Prostate gland (tissue), 2 donors: ENCODE data around the gene ZNF358. TPM values are rescaled to one million over a fixed set of nuclear protein-coding genes. Genes with fewer than 3 reads are reported as not detected.
A peak's percentile ranks its signal among the peaks of the same experiment; 100 is the strongest.

Source experiments
- DNase-seq: peaks from one replicate; pipeline ENCODE4 v3.0.0-alpha.2; 2019; ENCODE audit warnings: low spot score
- H3K27ac ChIP-seq, 2 donors: fragments of 200-600 bp; sonication (generic); 2 replicates each; pipeline ENCODE4 v1.5.1; 2017 to 2019
- H3K27me3 ChIP-seq: fragments of 200-600 bp; sonication (generic); replicated peaks from 2 replicates; pipeline ENCODE4 v1.5.1; 2019; ENCODE audit not compliant: insufficient read depth
- H3K36me3 ChIP-seq, 2 donors: fragments of 200-600 bp; sonication (generic); 1 replicate in 1 of 2; 2 replicates in 1 of 2; pipeline versions ENCODE4 v1.5.1 to v1.8.1; 2017 to 2019
- H3K4me1 ChIP-seq: fragments of 200-600 bp; sonication (generic); replicated peaks from 2 replicates; pipeline ENCODE4 v1.5.1; 2019
- H3K4me3 ChIP-seq, 2 donors: fragments of 200-600 bp; sonication (generic); 2 replicates each; pipeline ENCODE4 v1.5.1; 2017 to 2019
- H3K9me3 ChIP-seq: fragments of 200-600 bp; sonication (generic); 2 replicates; pipeline ENCODE4 v1.5.1; 2017
- CTCF ChIP-seq, 4 experiments: fragments of 200-600 bp in 2 of 4; fragments of 450-650 bp in 2 of 4; sonication (generic) in 2 of 4; IDR thresholded peaks; 1 replicate in 3 of 4; 2 replicates in 1 of 4; pipeline ENCODE4 v1.5.1; 2016 to 2019; ENCODE audit warnings: antibody characterized with exemption in 4 of 4, mild to moderate bottlenecking in 2 of 4, moderate library complexity in 2 of 4
- POLR2A ChIP-seq: fragments of 450-650 bp; IDR thresholded peaks from one replicate; pipeline ENCODE4 v1.6.1; 2016; ENCODE audit warnings: antibody characterized with exemption, mild to moderate bottlenecking
- POLR2AphosphoS5 ChIP-seq: sonication (generic); formaldehyde crosslinking; IDR thresholded peaks from one replicate; pipeline ENCODE4 v1.6.1; 2017; ENCODE audit warnings: antibody characterized with exemption
- WGBS: methylation state at CpG from one replicate; pipeline ENCODE4 v1.1.5; 2018; 5-methylcytosine and 5-hydroxymethylcytosine counted together
- intact Hi-C: fragments of 100-400 bp; cut with DNase I; formaldehyde crosslinking; loops from one replicate; pipeline ENCODE4 v1.14.2; 2022
- total RNA-seq, 2 donors: library from RNA; depleted of rRNA; stranded (reverse); fragments of >200 nt; gene quantifications; one replicate each; pipeline ENCODE4 v1.1.0, GENCODE V29; 2016

The ZNF358 gene
- total RNA-seq, 2 donors from 2014 or later, result 104 to 116 TPM

GRCh38 chr19:7497292-7497691 is 18.6 kb upstream of the ZNF358 start:
- DNase-seq, result no peak
- 66% methylated on average over 7 of the region's 7 CpGs for WGBS
- Histone ChIP-seq H3K27me3 (no peaks in the 10 kb centered on the region), H3K9me3 (no peaks in the 10 kb centered on the region), H3K4me1 (no peaks in the 10 kb centered on the region), H3K36me3 (no peaks in the 10 kb centered on the region), H3K27ac (no peak overlapping the region), H3K4me3 (no peak overlapping the region)
- intact Hi-C loops, result no loop called here
- TF ChIP-seq POLR2AphosphoS5 (no peak), CTCF (IDR thresholded peaks at IDR 0.05) (peak in 1 of 4 experiments; percentile 18)

GRCh38 chr19:7500811-7501450 is 15.0 kb upstream of the ZNF358 start:
- no peak for TF ChIP-seq POLR2AphosphoS5
- TF ChIP-seq CTCF (IDR thresholded peaks at IDR 0.05), result peak in 2 of 4 experiments; percentile 24 to 27
- TF ChIP-seq POLR2A, result no peak
- intact Hi-C loops, result no loop called here
- peak; percentile 60 for DNase-seq
- H3K27me3 ChIP-seq, result no peaks in the 10 kb centered on the region
- H3K4me1 ChIP-seq, result no peaks in the 10 kb centered on the region
- WGBS, result 4% methylated on average over 49 of the region's 93 CpGs
- no peaks in the 10 kb centered on the region for H3K36me3 ChIP-seq
- H3K9me3 ChIP-seq, result no peaks in the 10 kb centered on the region
- H3K4me3 ChIP-seq, result peak overlapping the region; percentile 21 to 29
- no peak overlapping the region for H3K27ac ChIP-seq

- no peaks in the 10 kb centered on the region for H3K36me3 ChIP-seq
- 59% methylated on average over 2 of the region's 2 CpGs for WGBS
- no peak overlapping the region for H3K27ac ChIP-seq
- H3K27me3 ChIP-seq, result no peaks in the 10 kb centered on the region
- intact Hi-C loops, result no loop called here
- TF ChIP-seq POLR2AphosphoS5 (no peak), CTCF (IDR thresholded peaks at IDR 0.05) (no peak), POLR2A (no peak)
- no peak overlapping the region for H3K4me3 ChIP-seq
- DNase-seq, result no peak
- H3K9me3 ChIP-seq, result no peaks in the 10 kb centered on the region
- no peaks in the 10 kb centered on the region for H3K4me1 ChIP-seq
Measured at GRCh38 chr19:7502552-7502951, 13.4 kb upstream of the ZNF358 start.

- WGBS, result 84% methylated on average over 6 of the region's 6 CpGs
- Histone ChIP-seq H3K9me3 (no peaks in the 10 kb centered on the region), H3K36me3 (no peaks in the 10 kb centered on the region), H3K27me3 (no peaks in the 10 kb centered on the region), H3K4me3 (no peak overlapping the region), H3K4me1 (no peaks in the 10 kb centered on the region), H3K27ac (no peak overlapping the region)
- intact Hi-C loops, result no loop called here
- TF ChIP-seq POLR2A, result no peak
- no peak for TF ChIP-seq POLR2AphosphoS5
- TF ChIP-seq CTCF (IDR thresholded peaks at IDR 0.05), result no peak
- no peak for DNase-seq
Measured at GRCh38 chr19:7504684-7505083, 11.2 kb upstream of the ZNF358 start.

- Histone ChIP-seq H3K4me3 (no peak overlapping the region), H3K27me3 (no peaks in the 10 kb centered on the region), H3K4me1 (no peaks in the 10 kb centered on the region), H3K36me3 (no peaks in the 10 kb centered on the region), H3K27ac (no peak overlapping the region), H3K9me3 (no peaks in the 10 kb centered on the region)
- intact Hi-C loops, result no loop called here
- DNase-seq, result no peak
- TF ChIP-seq POLR2A (no peak), CTCF (IDR thresholded peaks at IDR 0.05) (no peak), POLR2AphosphoS5 (no peak)
- WGBS, result 52% methylated on average over 19 of the region's 19 CpGs
Measured at GRCh38 chr19:7505288-7505681, 10.6 kb upstream of the ZNF358 start.
